ENCODE results near the gene LEO1. TPM values are rescaled to one million over a fixed set of nuclear protein-coding genes. Genes with fewer than 3 reads are reported as not detected.

Gene LEO1
- 10 to 100 TPM in 5 of 6 donors, 1 to 10 TPM in 1; 8.0 to 23.9 (median 13.8) TPM for polyA plus RNA-seq (ENCODE audit: low read depth in 6 of 6)

- H3K4me1 Mint-ChIP-seq = peaks cover 15 to 28% (median 18%) of the 10 kb centered on the region in 3 donors
- H3K9me3 Mint-ChIP-seq = peaks cover 0 to 18% (median 13%) of the 10 kb centered on the region in 7 donors
- no peaks in the 10 kb centered on the region for H3K27me3 Mint-ChIP-seq
- peaks cover 6 to 22% of the 10 kb centered on the region in 2 donors for H3K36me3 Mint-ChIP-seq
- H3K27ac Mint-ChIP-seq = peak within 1 kb of the TSS; percentile 97 to 99 (median 98)
- DNase-seq (peak; percentile 88), ATAC-seq (ENCODE audit: low read depth in 2 of 2) (peak; percentile 86 to 91)
- H3K4me3 Mint-ChIP-seq = peak within 1 kb of the TSS; percentile 94 to 100 (median 99)
Observed at GRCh38 chr15:51971375-51972133, at the start of gene LEO1. Gene LEO1, minus strand, starts transcription at chr15:51971778. Its CDS starts 33 bp downstream, at chr15:51971745.

- Mint-ChIP-seq H3K9me3 (no peaks in the 10 kb centered on the region), H3K27me3 (no peaks in the 10 kb centered on the region), H3K36me3 (no peaks in the 10 kb centered on the region), H3K4me3 (peak overlapping the region; percentile 9 to 97 (median 62)), H3K27ac (peak overlapping the region in 3 of 6 donors; percentile 35 to 98 (median 40)), H3K4me1 (peaks cover 32 to 39% (median 38%) of the 10 kb centered on the region in 3 donors)
- DNase-seq (no peak), ATAC-seq (ENCODE audit: low read depth in 2 of 2) (no peak)
Observed at GRCh38 chr15:52021128-52021671, 49.6 kb upstream of the LEO1 start.

- ATAC-seq (ENCODE audit: low read depth in 2 of 2) (no peak), DNase-seq (no peak)
- H3K4me1 Mint-ChIP-seq = peaks cover 32 to 38% (median 36%) of the 10 kb centered on the region in 3 donors
- H3K9me3 Mint-ChIP-seq = no peaks in the 10 kb centered on the region
- H3K36me3 Mint-ChIP-seq = no peaks in the 10 kb centered on the region
- H3K27ac Mint-ChIP-seq = peak overlapping the region; percentile 96 to 98 (median 96)
- peak overlapping the region; percentile 87 to 97 (median 94) for H3K4me3 Mint-ChIP-seq
- H3K27me3 Mint-ChIP-seq = no peaks in the 10 kb centered on the region
Observed at GRCh38 chr15:52020221-52021085, 48.9 kb upstream of the LEO1 start.

- H3K9me3 Mint-ChIP-seq = no peaks in the 10 kb centered on the region
- DNase-seq (peak; percentile 66), ATAC-seq (ENCODE audit: low read depth in 2 of 2) (peak; percentile 53 to 62)
- H3K4me1 Mint-ChIP-seq = peaks cover 32 to 38% (median 36%) of the 10 kb centered on the region in 3 donors
- peak overlapping the region; percentile 93 to 99 (median 98) for H3K4me3 Mint-ChIP-seq
- H3K36me3 Mint-ChIP-seq = no peaks in the 10 kb centered on the region
- H3K27me3 Mint-ChIP-seq = no peaks in the 10 kb centered on the region
- H3K27ac Mint-ChIP-seq = peak overlapping the region; percentile 97 to 100 (median 98)
Observed at GRCh38 chr15:52019394-52020220, 48.0 kb upstream of the LEO1 start.

GRCh38 chr15:52018693-52019393 is 47.3 kb upstream of the LEO1 start, which contains the start of gene MAPK6:
Gene MAPK6, plus strand, starts transcription at chr15:52019219. Its CDS starts 27,242 bp downstream, at chr15:52046461.
- Mint-ChIP-seq H3K36me3 (no peaks in the 10 kb centered on the region), H3K9me3 (no peaks in the 10 kb centered on the region), H3K27ac (peak within 1 kb of the TSS; percentile 97 to 100 (median 98)), H3K4me3 (peak within 1 kb of the TSS; percentile 93 to 99 (median 98)), H3K27me3 (no peaks in the 10 kb centered on the region), H3K4me1 (peaks cover 32 to 38% (median 36%) of the 10 kb centered on the region in 3 donors)
- ATAC-seq (ENCODE audit: low read depth in 2 of 2) (peak; percentile 79 to 82), DNase-seq (peak; percentile 95)

- no peak for DNase-seq
- no peak for ATAC-seq (ENCODE audit: low read depth in 2 of 2)
- Mint-ChIP-seq H3K27ac (peak overlapping the region; percentile 90 to 100 (median 98)), H3K9me3 (no peaks in the 10 kb centered on the region), H3K27me3 (no peaks in the 10 kb centered on the region), H3K4me3 (peak overlapping the region; percentile 93 to 99 (median 98)), H3K4me1 (peaks cover 32 to 38% (median 33%) of the 10 kb centered on the region in 3 donors), H3K36me3 (no peaks in the 10 kb centered on the region)
Observed at GRCh38 chr15:52018244-52018643, 46.7 kb upstream of the LEO1 start.

- DNase-seq (no peak), ATAC-seq (ENCODE audit: low read depth in 2 of 2) (no peak)
- peaks cover 20 to 26% (median 24%) of the 10 kb centered on the region in 3 donors for H3K4me1 Mint-ChIP-seq
- peak overlapping the region in 1 of 8 donors; percentile 69 for H3K4me3 Mint-ChIP-seq
- H3K27me3 Mint-ChIP-seq = no peaks in the 10 kb centered on the region
- H3K36me3 Mint-ChIP-seq = no peaks in the 10 kb centered on the region
- H3K9me3 Mint-ChIP-seq = no peaks in the 10 kb centered on the region
- H3K27ac Mint-ChIP-seq = peak overlapping the region in 3 of 6 donors; percentile 11 to 84 (median 30)
Observed at GRCh38 chr15:52016316-52016715, 44.7 kb upstream of the LEO1 start.

GRCh38 chr15:52014616-52015015 is 43.0 kb upstream of the LEO1 start:
- H3K9me3 Mint-ChIP-seq = no peaks in the 10 kb centered on the region
- H3K4me3 Mint-ChIP-seq = no peak overlapping the region
- ATAC-seq (ENCODE audit: low read depth in 2 of 2) (no peak), DNase-seq (no peak)
- no peaks in the 10 kb centered on the region for H3K27me3 Mint-ChIP-seq
- H3K36me3 Mint-ChIP-seq = no peaks in the 10 kb centered on the region
- peaks cover 5 to 12% (median 8%) of the 10 kb centered on the region in 3 donors for H3K4me1 Mint-ChIP-seq
- no peak overlapping the region for H3K27ac Mint-ChIP-seq

- DNase-seq (no peak), ATAC-seq (ENCODE audit: low read depth in 2 of 2) (no peak)
Observed at GRCh38 chr15:52013151-52013791, 41.7 kb upstream of the LEO1 start.

GRCh38 chr15:52012210-52012609 is 40.6 kb upstream of the LEO1 start:
- Mint-ChIP-seq H3K27me3 (no peaks in the 10 kb centered on the region), H3K4me1 (peaks cover 11 to 15% (median 14%) of the 10 kb centered on the region in 3 donors), H3K9me3 (no peaks in the 10 kb centered on the region), H3K27ac (no peak overlapping the region), H3K4me3 (no peak overlapping the region), H3K36me3 (no peaks in the 10 kb centered on the region)
- DNase-seq (no peak), ATAC-seq (ENCODE audit: low read depth in 2 of 2) (no peak)

More at GRCh38 chr15:52013151-52013791, 41.7 kb upstream of the LEO1 start:
- H3K27ac Mint-ChIP-seq = no peak overlapping the region
- peaks cover 10 to 12% (median 11%) of the 10 kb centered on the region in 3 donors for H3K4me1 Mint-ChIP-seq
- H3K9me3 Mint-ChIP-seq = no peaks in the 10 kb centered on the region
- H3K36me3 Mint-ChIP-seq = no peaks in the 10 kb centered on the region
- H3K27me3 Mint-ChIP-seq = no peaks in the 10 kb centered on the region
- no peak overlapping the region for H3K4me3 Mint-ChIP-seq

GRCh38 chr15:52011711-52012144 is 40.1 kb upstream of the LEO1 start:
- H3K9me3 Mint-ChIP-seq = no peaks in the 10 kb centered on the region
- DNase-seq (no peak), ATAC-seq (ENCODE audit: low read depth in 2 of 2) (no peak)
- H3K4me3 Mint-ChIP-seq = no peak overlapping the region
- no peaks in the 10 kb centered on the region for H3K36me3 Mint-ChIP-seq
- H3K27me3 Mint-ChIP-seq = no peaks in the 10 kb centered on the region
- H3K4me1 Mint-ChIP-seq = peaks cover 14 to 16% (median 15%) of the 10 kb centered on the region in 3 donors
- H3K27ac Mint-ChIP-seq = no peak overlapping the region

Measured in naive B cell (primary cell).